Dedifferentiated amniotic fluid mesenchymal stem cell (primary cell): Measurements from ENCODE around the gene MAP4.

Source experiments
- DNase-seq: peaks from one replicate; pipeline ENCODE4 v3.0.0-alpha.2; 2016; ENCODE audit errors: extremely low spot score

MAP4 gene

GRCh38 chr3:47971081-47971480, 45.1 kb downstream of the MAP4 start:
- no peak for DNase-seq

DNA sequence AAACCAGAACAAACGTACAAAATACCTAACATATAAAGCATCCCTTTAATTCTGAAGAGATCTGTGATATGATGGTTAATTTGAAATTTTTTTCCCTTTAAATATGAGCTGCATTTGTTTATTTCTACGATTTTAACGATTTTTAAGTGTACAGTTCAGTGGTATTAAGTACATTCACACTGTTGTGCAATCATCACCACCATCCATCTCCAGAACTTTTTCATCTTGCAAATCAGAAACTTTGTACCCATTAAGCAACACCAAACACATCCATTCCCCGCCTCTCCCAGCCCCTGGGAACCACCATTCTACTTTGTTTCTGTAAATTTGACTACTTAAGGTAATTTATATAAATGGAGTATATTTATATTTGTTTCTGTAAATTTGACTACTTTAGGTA, 51.5 kb downstream of the MAP4 start:
- DNase-seq, result no peak

- DNase-seq, result no peak
Observed at GRCh38 chr3:47961815-47962606, 54.2 kb downstream of the MAP4 start.

GRCh38 chr3:47961036-47961435, 55.2 kb downstream of the MAP4 start:
- no peak for DNase-seq

- DNase-seq, result no peak
Observed at GRCh38 chr3:47956521-47956920, 59.7 kb downstream of the MAP4 start.

DNA sequence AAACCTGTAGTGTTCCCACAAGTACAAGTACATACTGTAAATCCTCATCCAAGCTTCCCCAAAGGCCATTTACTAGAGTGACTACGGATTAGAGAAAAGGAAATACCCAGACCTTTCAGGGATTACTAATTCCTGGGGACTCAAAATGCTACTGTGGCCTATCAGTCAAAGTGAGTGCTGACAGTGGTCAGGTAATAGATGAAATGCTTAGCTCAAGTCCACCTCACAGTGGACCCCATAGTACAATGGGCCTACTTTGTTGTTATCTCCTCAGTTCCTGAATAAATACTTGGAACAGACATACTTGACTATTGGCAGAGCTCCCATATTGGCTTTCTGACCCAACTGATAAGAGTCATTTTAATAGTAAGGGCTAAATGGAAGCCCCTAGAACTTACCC, 61.6 kb downstream of the MAP4 start:
- no peak for DNase-seq

- DNase-seq, result no peak
Observed at GRCh38 chr3:47950453-47951169, 65.6 kb downstream of the MAP4 start.

GRCh38 chr3:47949979-47950378, 66.2 kb downstream of the MAP4 start:
- no peak for DNase-seq

DNA sequence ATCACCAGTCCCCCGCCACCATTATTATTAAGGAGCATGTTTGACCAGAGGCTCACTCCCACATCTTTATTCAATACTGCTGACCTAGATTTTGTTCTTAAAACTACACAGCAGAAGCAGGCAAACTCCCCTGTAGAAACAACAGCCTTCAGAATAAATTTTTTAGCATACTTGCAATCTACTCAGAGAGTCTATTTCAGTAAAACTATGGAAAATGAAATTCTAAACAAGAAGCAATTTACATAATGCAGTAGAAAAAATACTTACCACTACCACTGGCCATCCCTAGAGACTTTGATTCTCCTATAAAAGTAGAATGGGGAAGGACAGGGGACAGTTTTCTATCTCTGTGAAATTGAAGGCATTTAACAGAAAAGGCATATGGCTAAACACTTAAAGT, 76.0 kb downstream of the MAP4 start:
- DNase-seq, result no peak

GRCh38 chr3:47932421-47932820, 83.8 kb downstream of the MAP4 start:
- DNase-seq, result no peak

DNA sequence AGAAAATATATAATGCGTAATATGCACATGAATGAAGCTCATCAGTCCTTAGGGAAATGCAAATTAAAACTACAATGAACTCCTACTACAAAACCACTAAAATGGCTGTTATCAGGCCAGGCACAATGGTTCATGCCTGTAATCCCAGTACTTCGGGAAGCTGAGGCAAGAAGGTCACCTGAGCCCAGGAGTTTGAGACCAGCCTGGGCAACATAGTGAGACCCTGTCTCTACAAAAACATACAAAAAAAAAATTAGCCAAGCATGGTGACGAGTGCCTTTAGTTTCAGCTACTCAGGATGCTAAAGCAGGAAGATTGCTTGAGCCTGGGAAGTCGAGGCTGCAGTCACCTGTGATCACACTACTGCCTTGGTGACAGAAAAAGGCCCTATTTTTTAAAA, 85.2 kb downstream of the MAP4 start:
- no peak for DNase-seq

DNA sequence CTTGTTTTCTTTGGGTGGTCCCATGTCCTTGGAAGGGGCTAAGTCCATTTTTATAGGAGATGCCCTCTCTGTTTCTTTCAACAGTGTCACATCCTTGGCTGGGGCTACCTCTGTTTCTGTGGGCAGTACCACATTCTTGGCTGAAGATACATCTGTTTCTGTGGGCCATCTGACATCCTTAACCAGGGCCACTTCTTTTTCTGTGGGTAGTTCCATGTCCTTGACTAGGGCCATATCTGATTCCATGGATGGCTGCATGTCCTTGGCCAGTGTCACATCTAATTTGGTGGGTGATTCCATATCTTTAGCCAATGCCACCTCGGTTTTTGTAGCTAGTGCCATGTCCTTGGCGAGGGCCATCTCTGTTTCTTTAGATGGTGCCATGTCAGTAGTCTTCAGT, 99.5 kb downstream of the MAP4 start:
- no peak for DNase-seq

- DNase-seq, result no peak
Observed at GRCh38 chr3:47916201-47916600, 100.0 kb downstream of the MAP4 start.

- DNase-seq, result no peak
Observed at GRCh38 chr3:47912006-47912504, 104.2 kb downstream of the MAP4 start.

- DNase-seq, result peak; percentile 59
Observed at GRCh38 chr3:47910777-47911440, 105.3 kb downstream of the MAP4 start.

- no peak for DNase-seq
Observed at GRCh38 chr3:47910233-47910632, 106.0 kb downstream of the MAP4 start.

- DNase-seq, result no peak
Observed at GRCh38 chr3:47909607-47910006, 106.6 kb downstream of the MAP4 start.

DNA sequence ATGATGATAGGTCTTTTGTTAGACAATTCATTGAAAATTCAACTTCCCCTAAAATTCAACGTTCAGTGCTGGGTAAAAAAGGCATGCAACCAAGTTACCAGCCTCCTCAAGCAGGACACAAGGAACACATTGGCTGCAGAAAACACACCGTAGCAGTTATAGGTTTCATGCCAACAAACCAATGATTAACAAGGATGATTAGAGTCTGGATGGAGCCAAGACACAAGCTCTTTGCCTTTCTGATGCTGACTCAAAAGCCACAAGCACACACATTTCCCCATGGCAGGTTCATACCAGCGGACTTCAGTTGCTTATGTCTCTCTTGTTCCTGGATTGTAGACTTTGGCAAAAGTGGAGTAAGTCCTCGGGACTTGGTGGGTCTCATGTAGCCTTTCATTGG, 107.5 kb downstream of the MAP4 start:
- DNase-seq, result no peak

DNA sequence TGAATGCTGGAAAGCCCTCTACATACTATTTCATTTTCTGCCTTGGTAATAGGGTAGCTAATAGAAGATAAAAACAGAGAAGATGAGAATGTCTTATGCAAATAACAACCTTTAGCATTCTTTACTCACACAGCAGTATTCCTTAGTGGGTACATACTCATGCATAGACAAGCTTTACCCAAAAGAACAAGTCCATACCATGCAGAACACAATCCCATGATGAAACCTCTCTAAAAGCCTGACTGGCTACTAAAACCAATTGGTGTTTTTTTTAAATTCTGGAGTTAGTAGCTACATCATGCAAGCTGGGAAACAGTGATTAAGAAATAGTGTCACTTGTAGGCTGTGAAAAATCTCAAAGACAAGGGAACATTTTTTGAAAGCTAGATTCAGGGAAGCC, 108.4 kb downstream of the MAP4 start:
- no peak for DNase-seq

DNA sequence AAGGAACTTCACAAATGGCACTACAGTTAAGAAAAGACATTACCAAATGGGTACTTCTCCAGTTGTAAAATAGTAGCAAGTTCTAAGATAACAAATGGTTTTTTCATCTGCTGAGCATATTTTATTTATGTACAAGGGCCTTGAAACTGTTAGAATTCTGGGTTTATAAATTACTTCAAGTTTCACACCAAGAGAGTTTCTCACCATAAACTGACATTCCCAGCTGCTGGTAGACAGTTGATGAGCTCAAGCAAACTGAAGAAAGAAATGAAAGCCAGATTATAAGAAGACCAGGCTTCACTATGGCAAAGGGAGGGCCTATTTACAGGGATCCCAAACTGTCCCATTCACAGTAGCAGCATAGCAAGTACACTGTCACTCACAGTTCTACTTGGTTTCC, 113.5 kb downstream of the MAP4 start:
- no peak for DNase-seq

DNA sequence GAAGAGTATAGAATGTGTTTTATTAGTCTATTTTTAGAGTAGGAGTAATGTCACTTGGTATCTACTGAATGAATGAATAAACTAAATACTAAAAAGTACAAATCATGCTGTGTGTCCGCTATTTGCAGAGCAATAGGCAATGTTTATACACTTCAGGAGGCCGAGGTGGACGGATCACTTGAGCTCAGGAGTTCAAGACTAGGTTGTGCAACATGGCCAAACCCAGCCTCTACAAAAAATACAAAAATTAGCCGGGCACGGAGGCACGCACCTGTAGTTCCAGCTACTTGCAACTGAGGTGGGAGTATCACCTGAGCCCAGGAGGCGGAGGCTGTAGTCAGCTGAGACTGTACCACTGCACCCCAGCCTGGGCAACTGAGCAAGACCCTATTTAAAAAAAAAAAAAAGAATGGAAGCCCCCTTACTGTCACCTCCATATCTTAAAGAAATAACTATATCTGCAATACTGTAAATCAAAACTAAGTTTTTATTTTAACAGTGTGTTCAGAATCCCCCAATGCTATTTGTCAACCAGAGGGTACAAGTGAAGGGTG, 114.9 kb downstream of the MAP4 start:
- DNase-seq, result no peak

- DNase-seq, result no peak
Observed at GRCh38 chr3:47899495-47900108, 116.6 kb downstream of the MAP4 start.
